IMR-90 (cell line): ENCODE data around the gene TCAP. TPM values are rescaled to one million over a fixed set of nuclear protein-coding genes. Genes with fewer than 3 reads are reported as not detected.

Experiments used
- ATAC-seq: fragments of 200-7000 bp; cut with Tn5 transposase; 2 replicates; pipeline ENCODE4 v1.9.1; 2020; ENCODE audit warnings: low read depth, mild to moderate bottlenecking, moderate library complexity
- BruUV-seq: library from RNA; stranded (reverse); fragments of 400-500 nt; replicated peaks from 2 replicates; lab custom pipeline; 2021; lab: Mats Ljungman, UMichigan
- CTCF ChIA-PET: fragments of 300-600 bp; formaldehyde crosslinking; extraction: SDS; loops from one replicate; lab custom pipeline; 2021; ENCODE audit warnings: antibody characterized with exemption; lab: Yijun Ruan, JAX
- POLR2A ChIA-PET: fragments of 300-600 bp; sonication (Branson Sonifier 250); formaldehyde crosslinking; loops from one replicate; lab custom pipeline; 2022; ENCODE audit warnings: antibody characterized with exemption; ENCODE audit not compliant: unreplicated experiment; lab: Charles Lee
- DNase-seq: peaks from one replicate; pipeline ENCODE4 v3.0.0; 2013
- H2AFZ ChIP-seq: replicated peaks from 2 replicates; pipeline ENCODE3; 2013; ENCODE audit warnings: low read length, mild to moderate bottlenecking; ENCODE audit not compliant: poor library complexity
- H2AK5ac ChIP-seq: 2 replicates; pipeline ENCODE4 v1.6.1; 2013; ENCODE audit warnings: low read depth, low read length, inconsistent platforms
- H2AK9ac ChIP-seq: replicated peaks from 2 replicates; pipeline ENCODE3; 2013; ENCODE audit warnings: mild to moderate bottlenecking, low read depth, low read length, moderate library complexity; ENCODE audit not compliant: poor library complexity
- H2BK120ac ChIP-seq: 2 replicates; pipeline ENCODE4 v1.6.1; 2013; ENCODE audit warnings: low read depth, low read length, inconsistent platforms
- H2BK15ac ChIP-seq: 3 replicates; pipeline ENCODE4 v1.6.1; 2013; ENCODE audit warnings: low read depth, low read length, inconsistent platforms
- H2BK20ac ChIP-seq: 2 replicates; pipeline ENCODE4 v1.6.1; 2013; ENCODE audit warnings: low read depth, mild to moderate bottlenecking, inconsistent platforms, low read length, moderate library complexity
- H2BK5ac ChIP-seq: 2 replicates; pipeline ENCODE4 v1.6.1; 2013; ENCODE audit warnings: mild to moderate bottlenecking, low read depth, low read length, inconsistent platforms; ENCODE audit not compliant: poor library complexity, severe bottlenecking
- H3K14ac ChIP-seq: replicated peaks from 2 replicates; pipeline ENCODE4 v1.6.1; 2013; ENCODE audit warnings: low read depth, low read length, inconsistent platforms
- H3K18ac ChIP-seq: 2 replicates; pipeline ENCODE4 v1.6.1; 2013; ENCODE audit warnings: low read depth, low read length, control low read depth
- H3K23ac ChIP-seq: 2 replicates; pipeline ENCODE4 v1.6.1; 2013; ENCODE audit warnings: low read depth, low read length, inconsistent platforms
- H3K27ac ChIP-seq: 2 replicates; pipeline ENCODE4 v1.5.1; 2013; ENCODE audit warnings: mild to moderate bottlenecking, control low read depth, low read length; ENCODE audit not compliant: insufficient read depth
- H3K27me3 ChIP-seq: 2 replicates; pipeline ENCODE4 v1.6.1; 2013; ENCODE audit warnings: low read length; ENCODE audit not compliant: control insufficient read depth, insufficient read depth
- H3K36me3 ChIP-seq: 2 replicates; pipeline ENCODE4 v1.6.1; 2013; ENCODE audit warnings: low read length, mixed read lengths; ENCODE audit not compliant: control insufficient read depth, insufficient read depth
- H3K4ac ChIP-seq: 2 replicates; pipeline ENCODE4 v1.6.1; 2013; ENCODE audit warnings: low read depth, low read length, inconsistent platforms
- H3K4me1 ChIP-seq: 2 replicates; pipeline ENCODE4 v1.6.1; 2013; ENCODE audit warnings: low read length, mixed read lengths; ENCODE audit not compliant: control insufficient read depth, insufficient read depth
- H3K4me2 ChIP-seq: 2 replicates; pipeline ENCODE4 v1.6.1; 2013; ENCODE audit warnings: low read depth, mild to moderate bottlenecking, control low read depth, low read length, moderate library complexity
- H3K4me3 ChIP-seq: 2 replicates; pipeline ENCODE4 v1.5.1; 2013; ENCODE audit warnings: low read depth, mild to moderate bottlenecking, control low read depth, low read length, moderate library complexity; ENCODE audit not compliant: insufficient read depth
- H3K56ac ChIP-seq: 2 replicates; pipeline ENCODE4 v1.6.1; 2013; ENCODE audit warnings: low read length, inconsistent platforms; ENCODE audit not compliant: insufficient read depth; ENCODE audit errors: extremely low read depth
- H3K79me1 ChIP-seq, 2 experiments: 2 replicates each; pipeline ENCODE4 v1.6.1; 2013; ENCODE audit warnings: low read length in 2 of 2, inconsistent platforms in 1 of 2, low read depth in 1 of 2
- H3K9ac ChIP-seq: 2 replicates; pipeline ENCODE4 v1.6.1; 2013; ENCODE audit warnings: low read depth, low read length, control low read depth
- H3K9me1 ChIP-seq: 2 replicates; pipeline ENCODE4 v1.6.1; 2013; ENCODE audit warnings: low read length, inconsistent platforms; ENCODE audit not compliant: insufficient read depth
- H3K9me3 ChIP-seq: 2 replicates; pipeline ENCODE4 v1.6.1; 2013; ENCODE audit warnings: low read length; ENCODE audit not compliant: control insufficient read depth, insufficient read depth
- H4K20me1 ChIP-seq: 2 replicates; pipeline ENCODE4 v1.6.1; 2013; ENCODE audit warnings: low read length, inconsistent platforms; ENCODE audit not compliant: insufficient read depth
- H4K5ac ChIP-seq: 2 replicates; pipeline ENCODE4 v1.6.1; 2013; ENCODE audit warnings: mild to moderate bottlenecking, low read depth, low read length, control low read depth
- H4K8ac ChIP-seq, 2 experiments: 2 replicates each; pipeline ENCODE4 v1.6.1; 2013; ENCODE audit warnings: low read depth in 2 of 2, low read length in 2 of 2, control low read depth in 1 of 2, inconsistent platforms in 1 of 2
- H4K91ac ChIP-seq: 2 replicates; pipeline ENCODE4 v1.6.1; 2013; ENCODE audit warnings: low read depth, low read length, inconsistent platforms; ENCODE audit not compliant: insufficient read depth
- BHLHE40 ChIP-seq: fragments of 150-350 bp; IDR thresholded peaks from 2 replicates; pipeline ENCODE4 v1.6.1; 2016; ENCODE audit warnings: mild to moderate bottlenecking, low read depth, low read length
- CEBPB ChIP-seq: IDR thresholded peaks from 2 replicates; pipeline ENCODE4 v1.6.1; 2012; ENCODE audit warnings: low read depth, low read length, improper control_type of control experiment
- FOS ChIP-seq: fragments of 150-350 bp; IDR thresholded peaks from 2 replicates; pipeline ENCODE4 v1.6.1; 2016; ENCODE audit warnings: low read depth, low read length
- NFE2L2 ChIP-seq: fragments of 150-350 bp; IDR thresholded peaks from 2 replicates; pipeline ENCODE4 v1.6.1; 2016; ENCODE audit warnings: low read depth, mild to moderate bottlenecking, low read length
- POLR2A ChIP-seq: IDR thresholded peaks from 2 replicates; pipeline ENCODE4 v1.6.1; 2012; ENCODE audit warnings: mild to moderate bottlenecking, low read depth, low read length
- RCOR1 ChIP-seq: IDR thresholded peaks from 2 replicates; pipeline ENCODE4 v1.6.1; 2012; ENCODE audit warnings: mild to moderate bottlenecking, low read length, improper control_type of control experiment; ENCODE audit not compliant: insufficient replicate concordance
- SMC3 ChIP-seq: fragments of 150-350 bp; IDR thresholded peaks from 2 replicates; pipeline ENCODE4 v1.6.1; 2016; ENCODE audit warnings: low read depth, mild to moderate bottlenecking, antibody characterized with exemption, low read length, moderate library complexity
- WGBS, 2 experiments: methylation state at CpG; one replicate each; pipeline versions ENCODE4 v1.1.5 to v1.1.7; 2013; ENCODE audit warnings: missing lambda C conversion rate in 2 of 2; ENCODE audit not compliant: insufficient read length in 1 of 2; ENCODE audit errors: extremely low coverage in 2 of 2; 5-methylcytosine and 5-hydroxymethylcytosine counted together
- dilution Hi-C: fragments of 300-500 bp; cut with HindIII; formaldehyde crosslinking; loops from one replicate; pipeline ENCODE4 v1.14.3; 2018; ENCODE audit warnings: low sequenced_read_pairs; ENCODE audit not compliant: unreplicated experiment
- in situ Hi-C: fragments of 300-500 bp; cut with MboI; formaldehyde crosslinking; loops from 3 replicates; pipeline ENCODE4 v1.14.3; 2019; ENCODE audit warnings: low sequenced_read_pairs, inconsistent platforms, mixed read lengths
- intact Hi-C: fragments of 100-400 bp; cut with micrococcal nuclease; formaldehyde crosslinking; loops from 2 replicates; pipeline ENCODE4 v1.10.0; 2022
- polyA plus RNA-seq, 3 experiments: library from polyadenylated mRNA; depleted of rRNA; stranded (reverse); fragments of >200 nt; gene quantifications; 2 replicates each; pipeline ENCODE4 v1.2.3, GENCODE V29; 2012; ENCODE audit warnings: low replicate concordance in 1 of 3
- total RNA-seq: library from RNA; depleted of rRNA; stranded (reverse); fragments of >200 nt; gene quantifications from 2 replicates; pipeline ENCODE4 v1.2.3, GENCODE V29; 2012
- TF ChIP-seq, protein P1 (sequence below): fragments of 150-350 bp; IDR thresholded peaks from 2 replicates; pipeline ENCODE4 v1.6.1; 2016; ENCODE audit warnings: low read depth, mild to moderate bottlenecking, low read length, moderate library complexity, borderline replicate concordance
- TF ChIP-seq, protein P2 (sequence below): conservative IDR thresholded peaks from 2 replicates; pipeline ENCODE4 v1.5.1; 2012; ENCODE audit warnings: mild to moderate bottlenecking, low read depth, low read length, improper control_type of control experiment

The TCAP gene
- total and polyA plus RNA-seq, 2 of the 4 experiments (the other 2 are of a cell fraction) = under 0.01 to 0.21 TPM

DNA sequence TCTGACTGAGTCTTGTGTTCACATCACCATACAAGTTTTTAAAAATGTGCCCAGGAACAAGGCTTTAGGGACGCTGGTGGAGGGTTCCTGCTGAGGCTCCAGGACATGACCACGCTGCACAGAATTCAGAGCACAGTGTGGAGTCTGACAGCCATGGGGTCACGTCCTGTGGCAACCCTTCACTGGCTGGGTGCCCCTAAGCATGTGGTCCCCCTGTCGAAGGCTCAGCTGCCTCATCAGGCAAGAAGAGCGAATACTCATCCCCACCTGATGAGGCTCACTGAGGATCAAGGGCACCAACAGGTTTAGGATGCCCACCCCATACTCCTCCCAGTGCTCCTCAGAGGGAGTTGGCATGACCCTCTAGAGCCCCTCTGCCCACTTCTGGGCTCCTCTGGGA, 9.0 kb downstream of the TCAP start:
- Histone ChIP-seq H2AK5ac (no peak overlapping the region), H3K14ac (no peak overlapping the region), H4K20me1 (no peaks in the 10 kb centered on the region), H3K9me1 (peaks cover 7% of the 10 kb centered on the region; the same call in 1 of the 2 replicates), H4K8ac (no peak overlapping the region), H3K4me3 (no peak overlapping the region), H2AK9ac (no peak overlapping the region), H3K4me1 (peaks cover 7% of the 10 kb centered on the region), H3K27ac (no peak overlapping the region), H3K23ac (no peak overlapping the region), H3K9ac (no peak overlapping the region), H3K4me2 (no peak overlapping the region), H3K27me3 (peaks cover 29% of the 10 kb centered on the region), H2AFZ (no peak overlapping the region), H4K5ac (no peak overlapping the region), H3K79me1 (no peaks in the 10 kb centered on the region), H3K4ac (no peak overlapping the region), H2BK5ac (no peak overlapping the region), H3K36me3 (peaks cover 4% of the 10 kb centered on the region; the same call in 1 of the 2 replicates), H2BK20ac (no peak overlapping the region), H3K56ac (no peak overlapping the region), H3K9me3 (no peaks in the 10 kb centered on the region), H3K18ac (no peak overlapping the region), H2BK15ac (no peak overlapping the region), H4K91ac (no peak overlapping the region), H2BK120ac (no peak overlapping the region)
- DNase-seq (no peak), ATAC-seq (no peak)
- in situ Hi-C loops = no loop called here
- ChIA-PET CTCF (no interaction called here), POLR2A (no interaction called here)
- no TSS peak for BruUV-seq
- dilution Hi-C loops = no loop called here
- intact Hi-C loops = no loop called here
- no CpG with 5 or more reads among the region's 5 CpGs for WGBS, 2 experiments
- TF ChIP-seq POLR2A (no peak), FOS (no peak), CEBPB (no peak), RCOR1 (no peak), BHLHE40 (no peak), SMC3 (no peak), NFE2L2 (no peak)
- TF ChIP-seq, protein P1, sequence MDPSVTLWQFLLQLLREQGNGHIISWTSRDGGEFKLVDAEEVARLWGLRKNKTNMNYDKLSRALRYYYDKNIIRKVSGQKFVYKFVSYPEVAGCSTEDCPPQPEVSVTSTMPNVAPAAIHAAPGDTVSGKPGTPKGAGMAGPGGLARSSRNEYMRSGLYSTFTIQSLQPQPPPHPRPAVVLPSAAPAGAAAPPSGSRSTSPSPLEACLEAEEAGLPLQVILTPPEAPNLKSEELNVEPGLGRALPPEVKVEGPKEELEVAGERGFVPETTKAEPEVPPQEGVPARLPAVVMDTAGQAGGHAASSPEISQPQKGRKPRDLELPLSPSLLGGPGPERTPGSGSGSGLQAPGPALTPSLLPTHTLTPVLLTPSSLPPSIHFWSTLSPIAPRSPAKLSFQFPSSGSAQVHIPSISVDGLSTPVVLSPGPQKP = no peak
- TF ChIP-seq, protein P2, sequence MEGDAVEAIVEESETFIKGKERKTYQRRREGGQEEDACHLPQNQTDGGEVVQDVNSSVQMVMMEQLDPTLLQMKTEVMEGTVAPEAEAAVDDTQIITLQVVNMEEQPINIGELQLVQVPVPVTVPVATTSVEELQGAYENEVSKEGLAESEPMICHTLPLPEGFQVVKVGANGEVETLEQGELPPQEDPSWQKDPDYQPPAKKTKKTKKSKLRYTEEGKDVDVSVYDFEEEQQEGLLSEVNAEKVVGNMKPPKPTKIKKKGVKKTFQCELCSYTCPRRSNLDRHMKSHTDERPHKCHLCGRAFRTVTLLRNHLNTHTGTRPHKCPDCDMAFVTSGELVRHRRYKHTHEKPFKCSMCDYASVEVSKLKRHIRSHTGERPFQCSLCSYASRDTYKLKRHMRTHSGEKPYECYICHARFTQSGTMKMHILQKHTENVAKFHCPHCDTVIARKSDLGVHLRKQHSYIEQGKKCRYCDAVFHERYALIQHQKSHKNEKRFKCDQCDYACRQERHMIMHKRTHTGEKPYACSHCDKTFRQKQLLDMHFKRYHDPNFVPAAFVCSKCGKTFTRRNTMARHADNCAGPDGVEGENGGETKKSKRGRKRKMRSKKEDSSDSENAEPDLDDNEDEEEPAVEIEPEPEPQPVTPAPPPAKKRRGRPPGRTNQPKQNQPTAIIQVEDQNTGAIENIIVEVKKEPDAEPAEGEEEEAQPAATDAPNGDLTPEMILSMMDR = no peak
